ENCODE measurements around the gene MEGF6.
"Not testable (repeated sequence)": the region's sequence is repeated elsewhere in the genome, so short reads cannot be mapped to it uniquely, and the experiment has no call there.

The MEGF6 gene

DNA sequence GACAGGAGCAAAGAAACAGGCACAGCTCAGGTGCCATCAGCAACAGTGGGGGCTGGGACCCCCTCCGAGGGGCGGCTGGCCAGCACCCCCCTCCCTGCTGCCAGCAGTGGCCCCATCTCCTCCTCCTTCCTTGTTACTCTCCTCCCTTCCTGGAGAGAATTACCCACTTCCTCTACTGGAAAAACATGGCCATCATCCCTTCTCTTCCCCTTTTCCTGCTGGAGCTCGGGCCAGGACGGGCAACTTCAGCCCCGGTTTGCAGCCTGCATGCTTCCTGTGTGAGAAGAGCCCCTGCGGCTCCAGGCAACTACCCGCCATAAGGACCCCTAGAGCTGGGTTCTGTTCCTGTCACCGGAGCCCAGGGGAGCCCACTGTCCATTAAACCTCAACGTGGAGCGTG is 17.6 kb downstream of the MEGF6 start:
- DNase-seq = no peak

GRCh38 chr1:3593334-3593733 is 18.0 kb downstream of the MEGF6 start:
- DNase-seq = no peak

- DNase-seq = no peak
Observed at GRCh38 chr1:3590951-3591865, 20.1 kb downstream of the MEGF6 start.

GRCh38 chr1:3590139-3590763 is 21.1 kb downstream of the MEGF6 start:
- DNase-seq = no peak

- DNase-seq = no peak
Observed at GRCh38 chr1:3588395-3588794, 22.9 kb downstream of the MEGF6 start.

DNA sequence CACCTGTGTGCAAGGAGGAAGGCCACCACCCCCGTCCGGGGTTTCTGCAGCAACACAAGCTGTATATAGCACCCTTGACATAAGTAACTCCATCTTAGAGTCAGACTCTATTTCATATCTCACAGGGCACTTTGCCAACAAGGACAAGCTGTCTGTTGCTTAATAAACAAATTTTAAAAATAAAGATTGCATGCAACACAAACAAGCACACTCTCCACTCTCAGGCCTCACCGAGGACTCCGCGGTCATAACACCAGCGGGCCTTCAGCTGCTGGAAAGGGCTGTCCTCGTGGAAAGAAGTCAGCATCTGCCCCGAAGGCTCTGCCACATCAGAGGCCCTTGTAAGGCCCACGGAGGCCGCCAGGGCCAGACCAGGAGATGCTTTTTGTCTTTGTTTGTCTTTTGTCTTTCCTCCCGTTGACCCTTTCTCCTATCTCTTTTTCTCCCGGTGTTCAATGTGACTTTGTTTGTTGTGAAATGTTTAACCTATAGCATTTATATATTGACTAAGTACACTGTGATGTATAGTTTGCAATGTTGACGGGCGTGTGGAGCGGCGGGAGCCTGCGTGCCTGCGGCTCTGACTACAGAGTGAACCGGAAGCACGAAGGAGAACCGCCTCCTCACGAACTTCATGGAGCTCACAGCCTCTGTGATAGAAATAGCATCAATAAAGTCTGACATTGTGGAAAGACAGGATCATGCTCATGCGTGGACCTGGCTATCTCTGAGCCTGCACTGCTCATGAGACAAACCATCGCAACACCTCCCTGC is 24.1 kb downstream of the MEGF6 start:
- DNase-seq = no peak

- DNase-seq = no peak
Observed at GRCh38 chr1:3585940-3586568, 25.3 kb downstream of the MEGF6 start.

- not testable (repeated sequence) for DNase-seq
Observed at GRCh38 chr1:3585353-3585868, 25.9 kb downstream of the MEGF6 start.

DNA sequence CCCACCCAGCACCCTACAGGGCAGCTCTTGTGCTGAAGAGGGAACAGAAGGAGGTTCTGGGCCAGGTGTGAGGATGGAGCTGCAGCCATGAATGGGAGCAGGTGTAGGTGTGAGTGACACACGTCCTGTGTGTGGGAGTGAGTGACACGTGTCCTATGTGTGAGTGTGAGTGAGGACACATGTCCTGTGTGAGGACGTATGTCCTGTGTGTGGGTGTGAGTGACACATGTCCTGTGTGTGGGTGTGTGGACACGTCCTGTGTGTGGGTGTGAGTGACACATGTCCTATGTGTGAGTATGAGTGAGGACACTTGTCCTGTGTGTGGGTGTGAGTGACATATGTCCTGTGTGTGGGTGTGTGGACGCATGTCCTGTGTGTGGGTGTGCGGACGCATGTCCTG is 26.4 kb downstream of the MEGF6 start:
- DNase-seq = no peak

GRCh38 chr1:3583751-3584150 is 27.6 kb downstream of the MEGF6 start:
- not testable (repeated sequence) for DNase-seq

GRCh38 chr1:3581296-3582036 is 29.8 kb downstream of the MEGF6 start:
- DNase-seq = no peak

GRCh38 chr1:3580231-3580630 is 31.1 kb downstream of the MEGF6 start:
- DNase-seq = no peak

GRCh38 chr1:3579626-3580025 is 31.7 kb downstream of the MEGF6 start:
- DNase-seq = no peak

DNA sequence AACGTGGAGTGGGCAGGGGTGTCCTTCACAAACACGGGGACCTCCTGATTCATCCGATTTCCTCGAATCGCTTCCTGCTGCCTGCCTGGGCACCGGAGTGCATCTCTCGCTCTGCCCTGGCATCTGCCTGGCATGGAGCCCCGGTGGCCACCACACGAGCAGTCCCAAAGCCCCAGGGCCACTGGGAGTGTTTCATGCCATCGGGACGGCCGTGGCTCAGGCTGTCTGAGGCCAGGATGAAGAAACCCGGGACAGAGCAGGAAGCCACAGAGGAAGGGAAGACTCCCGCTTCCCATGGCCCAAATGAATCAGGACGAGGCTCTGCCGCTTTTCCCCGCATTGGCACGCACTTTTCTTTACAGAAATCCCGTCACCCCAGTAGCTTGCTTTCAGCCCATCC is 32.4 kb downstream of the MEGF6 start:
- DNase-seq = no peak

DNA sequence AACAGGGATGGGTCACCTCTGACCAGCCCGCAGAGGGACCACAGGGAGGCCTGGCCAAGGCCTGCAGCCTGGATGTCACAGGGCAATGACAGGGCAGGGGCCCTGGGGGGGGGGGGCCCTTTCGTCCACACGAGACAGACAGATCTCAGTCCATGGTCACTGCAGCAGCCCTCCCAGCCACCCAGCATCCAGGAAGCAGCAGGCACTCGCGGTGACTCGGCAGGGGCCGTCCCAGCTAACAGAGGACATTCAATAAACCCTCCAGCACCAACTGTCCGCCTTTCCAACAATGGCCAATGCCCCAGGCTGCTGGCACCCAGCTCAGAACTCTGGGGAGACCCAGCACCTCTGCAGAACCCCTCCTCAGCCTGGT is 32.9 kb downstream of the MEGF6 start:
- DNase-seq = no peak

DNA sequence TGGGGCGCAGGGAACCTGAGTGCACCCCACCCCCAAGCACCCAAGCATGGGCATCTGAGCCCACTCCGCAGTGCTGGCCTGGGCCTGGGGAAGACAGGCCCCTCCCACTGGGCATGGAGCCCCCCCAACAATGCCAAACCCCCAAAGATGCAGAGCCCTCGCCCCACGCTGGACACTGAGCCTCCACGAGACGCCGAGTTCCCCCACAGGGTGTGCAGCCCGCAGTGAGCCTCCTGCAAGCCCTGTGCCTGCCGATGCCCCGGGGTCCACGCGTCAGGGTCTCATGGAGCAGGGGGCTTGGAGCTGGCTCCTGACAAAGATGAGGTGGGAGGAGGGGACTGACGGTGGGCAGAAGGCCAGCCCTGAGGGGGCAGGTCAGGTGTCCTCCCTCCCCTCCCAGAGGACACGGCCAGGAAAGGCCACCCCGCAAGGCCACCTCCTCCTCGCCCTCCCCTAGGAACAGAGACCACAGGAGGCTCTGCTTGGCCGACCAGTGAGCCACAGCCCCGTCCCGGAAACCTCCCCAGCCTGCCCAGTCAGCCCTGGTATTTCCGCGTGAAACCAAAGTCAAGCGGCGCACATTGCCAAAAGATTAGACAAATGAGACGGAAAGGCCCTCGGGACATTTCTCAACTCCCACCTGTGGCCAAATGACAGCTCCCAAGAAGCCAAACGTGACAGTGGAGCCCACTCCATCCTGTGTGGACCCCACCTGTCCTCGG is 33.4 kb downstream of the MEGF6 start:
- DNase-seq = no peak

- no peak for DNase-seq
Observed at GRCh38 chr1:3577300-3577699, 34.0 kb downstream of the MEGF6 start.

- DNase-seq = no peak
Observed at GRCh38 chr1:3575993-3576392, 35.3 kb downstream of the MEGF6 start.

- not testable (repeated sequence) for DNase-seq
Observed at GRCh38 chr1:3575515-3575914, 35.8 kb downstream of the MEGF6 start.

DNA sequence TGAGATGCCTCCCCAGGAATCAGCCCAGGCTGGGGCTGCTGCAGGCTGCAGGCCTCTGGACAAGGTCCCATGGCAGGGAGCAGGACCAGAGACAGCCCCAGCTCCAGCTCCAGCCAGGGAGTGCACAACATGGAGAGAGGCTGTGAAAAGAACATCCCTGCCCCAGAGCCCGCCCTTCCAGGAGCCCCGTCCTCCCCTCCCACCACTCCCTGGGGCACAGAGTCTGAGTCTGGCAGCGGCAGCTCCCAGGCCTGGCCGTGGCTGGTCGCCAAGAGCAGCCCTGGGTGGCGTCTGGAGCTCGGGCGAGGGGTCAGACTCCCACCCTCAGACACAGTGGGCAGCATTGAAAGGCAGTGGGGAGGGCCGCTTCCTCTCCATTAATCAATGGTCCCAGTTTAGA is 37.8 kb downstream of the MEGF6 start:
- no peak for DNase-seq

DNA sequence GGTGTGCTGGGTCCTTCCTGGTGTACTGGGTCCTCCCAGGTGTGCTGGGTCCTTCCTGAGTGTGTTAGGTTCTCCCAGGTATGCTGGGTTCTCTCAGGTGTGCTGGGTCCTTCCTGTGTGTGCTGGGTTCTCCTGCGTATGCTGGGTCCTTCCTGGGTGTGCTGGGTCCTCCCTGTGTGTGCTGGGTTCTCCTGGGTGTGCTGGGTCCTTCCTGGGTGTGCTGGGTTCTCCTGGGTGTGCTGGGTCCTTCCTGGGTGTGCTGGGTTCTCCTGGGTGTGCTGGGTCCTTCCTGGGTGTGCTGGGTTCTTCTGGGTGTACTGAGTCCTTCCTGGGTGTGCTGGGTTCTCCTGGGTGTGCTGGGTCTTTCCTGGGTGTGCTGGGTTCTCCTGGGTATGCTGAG is 38.7 kb downstream of the MEGF6 start:
- DNase-seq = not testable (repeated sequence)

GRCh38 chr1:3571263-3571662 is 40.0 kb downstream of the MEGF6 start:
- DNase-seq = no peak

Measured in CD4-positive, alpha-beta T cell treated with Interleukin-10 for 1 hour (primary cell).